Activated CD8-positive, alpha-beta memory T cell treated with anti-CD3 and anti-CD28 coated beads for 36 hours (primary cell): ENCODE data around the gene TMIGD2. TPM values are rescaled to one million over a fixed set of nuclear protein-coding genes. Genes with fewer than 3 reads are reported as not detected.
"Not testable (repeated sequence)": the region's sequence is repeated elsewhere in the genome, so short reads cannot be mapped to it uniquely, and the experiment has no call there.

Experiments used
- CTCF ChIA-PET: fragments of 350-600 bp; sonication (Branson Sonifier 250); formaldehyde crosslinking; loops from one replicate; lab custom pipeline; 2021; ENCODE audit warnings: antibody characterized with exemption; lab: Charles Lee
- POLR2A ChIA-PET: fragments of 350-600 bp; sonication (Branson Sonifier 250); formaldehyde crosslinking; loops from one replicate; lab custom pipeline; 2021; ENCODE audit warnings: antibody characterized with exemption; lab: Charles Lee
- total RNA-seq, 2 experiments: library from RNA; stranded (reverse); gene quantifications; one replicate each; pipeline ENCODE4 v1.2.3, GENCODE V29; 2021

The TMIGD2 gene
- total RNA-seq, 2 experiments from 2014 or later, result 7.6 to 7.7 TPM

GRCh38 chr19:4279530-4280422 lies 22.4 kb downstream of the TMIGD2 start:
- ChIA-PET POLR2A (no interaction called here), CTCF (interaction anchor here (1.0 to 1.6 kb wide), 2 partner anchors 12 to 68 kb away, joined by 3 to 6 read pairs; no protein-coding TSS in a partner anchor)

- ChIA-PET CTCF (interaction anchor here (1.0 to 1.6 kb wide), 2 partner anchors 12 to 68 kb away, joined by 3 to 6 read pairs; no protein-coding TSS in a partner anchor), POLR2A (no interaction called here)
Measured at GRCh38 chr19:4279267-4279529, 23.0 kb downstream of the TMIGD2 start.

GRCh38 chr19:4278419-4279266 lies 23.5 kb downstream of the TMIGD2 start, which contains the start of gene SHD:
TSS of gene SHD (plus strand) at chr19:4279266. CDS start at chr19:4280064, 798 bp downstream.
- ChIA-PET CTCF (interaction anchor here (1.0 to 2.7 kb wide), 2 partner anchors 11 to 69 kb away, joined by 3 to 21 read pairs; no protein-coding TSS in a partner anchor), POLR2A (no interaction called here)

- ChIA-PET POLR2A (no interaction called here), CTCF (interaction anchor here (1.2 to 2.7 kb wide), 2 partner anchors 10 to 90 kb away, joined by 4 to 21 read pairs; no protein-coding TSS in a partner anchor)
Measured at GRCh38 chr19:4278010-4278409, 24.2 kb downstream of the TMIGD2 start.

GRCh38 chr19:4277191-4277696 lies 24.9 kb downstream of the TMIGD2 start:
- ChIA-PET CTCF (interaction anchor here (0.5 to 2.7 kb wide), 3 partner anchors 10 to 91 kb away, joined by 3 to 21 read pairs (median 4); no protein-coding TSS in a partner anchor), POLR2A (interaction anchor here (0.6 kb wide), 1 partner anchor 42 kb away, joined by 3 read pairs; no protein-coding TSS in a partner anchor)

GRCh38 chr19:4274321-4274686 lies 27.9 kb downstream of the TMIGD2 start:
- POLR2A ChIA-PET, result not testable (repeated sequence)
- CTCF ChIA-PET, result interaction anchor here (0.6 to 2.0 kb wide), 5 partner anchors 10 to 1455 kb away, joined by 3 to 5 read pairs (median 3); no protein-coding TSS in a partner anchor

GRCh38 chr19:4272894-4273293 lies 29.3 kb downstream of the TMIGD2 start:
- ChIA-PET POLR2A (no interaction called here), CTCF (interaction anchor here (0.5 to 2.0 kb wide), 2 partner anchors 9 to 158 kb away, joined by 3 to 5 read pairs; no protein-coding TSS in a partner anchor)

- POLR2A ChIA-PET, result no interaction called here
- CTCF ChIA-PET, result interaction anchor here (1.6 to 3.2 kb wide), 5 partner anchors 8 to 84 kb away, joined by 3 to 47 read pairs (median 19); no protein-coding TSS in a partner anchor
Measured at GRCh38 chr19:4268816-4269430, 33.3 kb downstream of the TMIGD2 start.

GRCh38 chr19:4267901-4268815 lies 34.0 kb downstream of the TMIGD2 start:
- ChIA-PET CTCF (interaction anchor here (0.7 to 3.2 kb wide), 20 partner anchors 9 to 342 kb away, joined by 3 to 47 read pairs (median 6); partner anchors contain the start of genes FSD1 and MPND), POLR2A (interaction anchor here (0.5 kb wide), 1 partner anchor 379 kb away, joined by 3 read pairs; no protein-coding TSS in a partner anchor)

- ChIA-PET CTCF (interaction anchor here (0.5 to 3.2 kb wide), 29 partner anchors 10 to 341 kb away, joined by 3 to 47 read pairs (median 4); partner anchors contain the start of genes CHAF1A, FSD1 and MPND), POLR2A (interaction anchor here (0.5 kb wide), 1 partner anchor 378 kb away, joined by 3 read pairs; no protein-coding TSS in a partner anchor)
Measured at GRCh38 chr19:4267101-4267900, 34.9 kb downstream of the TMIGD2 start.

- POLR2A ChIA-PET, result no interaction called here
- CTCF ChIA-PET, result interaction anchor here (0.7 to 3.2 kb wide), 19 partner anchors 10 to 259 kb away, joined by 3 to 47 read pairs (median 5); partner anchors contain the start of genes CHAF1A and MPND
Measured at GRCh38 chr19:4266253-4267000, 35.8 kb downstream of the TMIGD2 start.

GRCh38 chr19:4264812-4265211 lies 37.4 kb downstream of the TMIGD2 start:
- ChIA-PET CTCF (interaction anchor here (0.7 to 2.4 kb wide), 2 partner anchors 9 to 115 kb away, joined by 5 read pairs; no protein-coding TSS in a partner anchor), POLR2A (interaction anchor here (0.5 kb wide), 1 partner anchor 117 kb away, joined by 3 read pairs; no protein-coding TSS in a partner anchor)

GRCh38 chr19:4260613-4261191 lies 41.5 kb downstream of the TMIGD2 start:
- POLR2A ChIA-PET, result no interaction called here
- CTCF ChIA-PET, result interaction anchor here (0.6 kb wide), 2 partner anchors 68 to 235 kb away, joined by 3 read pairs; no protein-coding TSS in a partner anchor

- CTCF ChIA-PET, result interaction anchor here (0.7 to 5.3 kb wide), 2 partner anchors 9 to 27 kb away, joined by 6 to 19 read pairs; no protein-coding TSS in a partner anchor
- POLR2A ChIA-PET, result no interaction called here
Measured at GRCh38 chr19:4258181-4258580, 44.0 kb downstream of the TMIGD2 start.

- POLR2A ChIA-PET, result interaction anchor here (0.6 kb wide), 1 partner anchor 317 kb away, joined by 4 read pairs; no protein-coding TSS in a partner anchor
- CTCF ChIA-PET, result interaction anchor here (1.4 to 5.3 kb wide), 2 partner anchors 9 to 10 kb away, joined by 3 to 19 read pairs; no protein-coding TSS in a partner anchor
Measured at GRCh38 chr19:4257025-4257424, 45.2 kb downstream of the TMIGD2 start.
